GM23338 (cell line): Measurements from ENCODE around the gene PWP2. TPM values are rescaled to one million over a fixed set of nuclear protein-coding genes. Genes with fewer than 3 reads are reported as not detected.

Source experiments
- ATAC-seq: fragments of 200-7000 bp; cut with Tn5 transposase; 3 replicates; pipeline ENCODE4 v1.9.1; 2020
- DNase-seq: peaks from one replicate; pipeline ENCODE4 v3.0.0-alpha.2; 2015; ENCODE audit warnings: low spot score
- H2AFZ ChIP-seq: fragments of 200-600 bp; sonication (generic); 2 replicates; pipeline ENCODE4 v1.8.0; 2016; ENCODE audit warnings: antibody characterized with exemption, mild to moderate bottlenecking, moderate library complexity
- H3F3A ChIP-seq: fragments of 200-600 bp; sonication (generic); replicated peaks from 2 replicates; pipeline ENCODE4 v1.8.0; 2017; ENCODE audit warnings: antibody characterized with exemption, mixed run types, low read depth
- H3K27ac ChIP-seq: fragments of 200-600 bp; sonication (generic); 2 replicates; pipeline ENCODE4 v1.6.1; 2016; ENCODE audit warnings: low read depth
- H3K27me3 ChIP-seq: fragments of 200-600 bp; sonication (generic); 2 replicates; pipeline ENCODE4 v1.8.0; 2016; ENCODE audit warnings: mild to moderate bottlenecking, mixed run types, moderate library complexity; ENCODE audit not compliant: insufficient read depth
- H3K36me3 ChIP-seq: fragments of 200-600 bp; sonication (generic); 2 replicates; pipeline ENCODE4 v1.8.0; 2016; ENCODE audit warnings: mild to moderate bottlenecking; ENCODE audit not compliant: insufficient read depth
- H3K4me1 ChIP-seq: fragments of 200-600 bp; sonication (generic); 2 replicates; pipeline ENCODE4 v1.8.0; 2016; ENCODE audit warnings: mild to moderate bottlenecking, moderate library complexity; ENCODE audit not compliant: insufficient read depth
- H3K4me2 ChIP-seq: fragments of 200-600 bp; sonication (generic); 2 replicates; pipeline ENCODE4 v1.7.1; 2017; ENCODE audit warnings: mixed run types
- H3K4me3 ChIP-seq: fragments of 200-600 bp; sonication (generic); 2 replicates; pipeline ENCODE4 v1.6.1; 2016; ENCODE audit warnings: mixed run types
- H3K79me2 ChIP-seq: fragments of 200-600 bp; sonication (generic); replicated peaks from 2 replicates; pipeline ENCODE4 v1.8.0; 2017; ENCODE audit warnings: mild to moderate bottlenecking; ENCODE audit not compliant: insufficient read depth
- H3K9me2 ChIP-seq: fragments of 200-600 bp; sonication (generic); 2 replicates; pipeline ENCODE4 v1.8.0; 2017; ENCODE audit not compliant: insufficient read depth
- H4K20me1 ChIP-seq: fragments of 200-600 bp; sonication (generic); replicated peaks from 2 replicates; pipeline ENCODE4 v1.8.0; 2017; ENCODE audit warnings: mild to moderate bottlenecking; ENCODE audit not compliant: insufficient read depth
- H3K27ac Mint-ChIP-seq: 2 replicates; pipeline ENCODE4 v1.8.0; 2020; ENCODE audit warnings: inconsistent platforms, mild to moderate bottlenecking, moderate library complexity, mixed read lengths
- H3K27me3 Mint-ChIP-seq: 3 replicates; pipeline ENCODE4 v1.8.0; 2022; ENCODE audit warnings: low read depth, mild to moderate bottlenecking, moderate library complexity, mixed read lengths, inconsistent platforms; ENCODE audit not compliant: insufficient read depth, poor library complexity
- H3K36me3 Mint-ChIP-seq: 3 replicates; pipeline ENCODE4 v1.8.0; 2021; ENCODE audit warnings: low read depth, mild to moderate bottlenecking, inconsistent platforms, moderate library complexity, mixed read lengths
- H3K4me1 Mint-ChIP-seq: 3 replicates; pipeline ENCODE4 v1.8.0; 2020; ENCODE audit warnings: mild to moderate bottlenecking, inconsistent platforms, mixed read lengths
- H3K4me3 Mint-ChIP-seq: 3 replicates; pipeline ENCODE4 v1.8.0; 2021; ENCODE audit warnings: moderate library complexity, mild to moderate bottlenecking, inconsistent platforms, mixed read lengths
- H3K9me3 Mint-ChIP-seq: 3 replicates; pipeline ENCODE4 v1.8.0; 2020; ENCODE audit warnings: moderate library complexity, mild to moderate bottlenecking, inconsistent platforms, mixed read lengths
- CREB1 ChIP-seq: fragments of 250-450 bp; sonication (Bioruptor Pico); IDR thresholded peaks from 2 replicates; pipeline ENCODE4 v1.5.0; 2020; ENCODE audit warnings: low read depth, mild to moderate bottlenecking, moderate library complexity
- ETS1 ChIP-seq: IDR thresholded peaks from 2 replicates; pipeline ENCODE4 v1.6.1; 2016; ENCODE audit warnings: antibody characterized with exemption
- EZH2 ChIP-seq: fragments of 200-600 bp; sonication (generic); IDR thresholded peaks from one replicate; pipeline ENCODE4 v1.8.0; 2017; ENCODE audit warnings: antibody characterized with exemption, mild to moderate bottlenecking, low read depth; ENCODE audit not compliant: unreplicated experiment
- NANOG ChIP-seq: IDR thresholded peaks from 2 replicates; pipeline ENCODE4 v1.6.1; 2016; ENCODE audit warnings: antibody characterized with exemption, borderline replicate concordance
- POLR2AphosphoS5 ChIP-seq: IDR thresholded peaks from 2 replicates; pipeline ENCODE4 v1.6.1; 2016; ENCODE audit warnings: antibody characterized with exemption, low read depth
- STAT1 ChIP-seq: IDR thresholded peaks from one replicate; pipeline ENCODE4 v1.6.1; 2016; ENCODE audit warnings: antibody characterized with exemption; ENCODE audit not compliant: unreplicated experiment
- ZNF114 ChIP-seq: fragments of 250-450 bp; sonication (Bioruptor Pico); IDR thresholded peaks from 2 replicates; pipeline ENCODE4 v1.5.0; 2020; ENCODE audit warnings: mild to moderate bottlenecking, moderate library complexity
- ZNF462 ChIP-seq: fragments of 250-450 bp; sonication (Bioruptor Pico); IDR thresholded peaks from 2 replicates; pipeline ENCODE4 v1.5.0; 2020; ENCODE audit warnings: mild to moderate bottlenecking, moderate library complexity
- polyA plus RNA-seq: library from polyadenylated mRNA; unstranded; fragments of >200 nt; fragmentation: Nextera tagmentation; extraction: Ambion mirVana; gene quantifications from 2 replicates; pipeline ENCODE4 v1.2.1, GENCODE V29; 2016
- total RNA-seq: library from RNA; depleted of rRNA; stranded (reverse); fragments of >200 nt; shearing (Covaris generic); gene quantifications from 2 replicates; pipeline ENCODE4 v1.2.3, GENCODE V29; 2014
- TF ChIP-seq, protein P1 (sequence below), 2 experiments: fragments of 200-600 bp in 1 of 2; sonication (generic) in 1 of 2; conservative IDR thresholded peaks; 2 replicates each; pipeline versions ENCODE4 v1.5.1 to v1.6.1; 2016 to 2017; ENCODE audit warnings: antibody characterized with exemption in 2 of 2, low read depth in 2 of 2, mild to moderate bottlenecking in 2 of 2, moderate library complexity in 1 of 2
- TF ChIP-seq, protein P2 (sequence below): IDR thresholded peaks from one replicate; pipeline ENCODE4 v1.6.1; 2018; ENCODE audit warnings: antibody characterized with exemption; ENCODE audit not compliant: unreplicated experiment

Gene PWP2
- total and polyA plus RNA-seq, 2 experiments from 2014 or later = 18.2 to 59.2 TPM

- no peak for TF ChIP-seq NANOG
- TF ChIP-seq, protein P1, sequence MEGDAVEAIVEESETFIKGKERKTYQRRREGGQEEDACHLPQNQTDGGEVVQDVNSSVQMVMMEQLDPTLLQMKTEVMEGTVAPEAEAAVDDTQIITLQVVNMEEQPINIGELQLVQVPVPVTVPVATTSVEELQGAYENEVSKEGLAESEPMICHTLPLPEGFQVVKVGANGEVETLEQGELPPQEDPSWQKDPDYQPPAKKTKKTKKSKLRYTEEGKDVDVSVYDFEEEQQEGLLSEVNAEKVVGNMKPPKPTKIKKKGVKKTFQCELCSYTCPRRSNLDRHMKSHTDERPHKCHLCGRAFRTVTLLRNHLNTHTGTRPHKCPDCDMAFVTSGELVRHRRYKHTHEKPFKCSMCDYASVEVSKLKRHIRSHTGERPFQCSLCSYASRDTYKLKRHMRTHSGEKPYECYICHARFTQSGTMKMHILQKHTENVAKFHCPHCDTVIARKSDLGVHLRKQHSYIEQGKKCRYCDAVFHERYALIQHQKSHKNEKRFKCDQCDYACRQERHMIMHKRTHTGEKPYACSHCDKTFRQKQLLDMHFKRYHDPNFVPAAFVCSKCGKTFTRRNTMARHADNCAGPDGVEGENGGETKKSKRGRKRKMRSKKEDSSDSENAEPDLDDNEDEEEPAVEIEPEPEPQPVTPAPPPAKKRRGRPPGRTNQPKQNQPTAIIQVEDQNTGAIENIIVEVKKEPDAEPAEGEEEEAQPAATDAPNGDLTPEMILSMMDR (conservative IDR thresholded peaks at IDR 0.05; ENCODE audit: low read depth in 2 of 2) = no peak
Measured at GRCh38 chr21:44079446-44079845, 27.8 kb upstream of the PWP2 start (continued).

GRCh38 chr21:44079846-44080245 lies 27.4 kb upstream of the PWP2 start:
- no peaks in the 10 kb centered on the region for H3F3A ChIP-seq
- Mint-ChIP-seq H3K4me1 (peaks cover 13% of the 10 kb centered on the region), H3K4me3 (no peak overlapping the region), H3K27ac (no peak overlapping the region), H3K9me3 (no peaks in the 10 kb centered on the region), H3K36me3 (peaks cover 60% of the 10 kb centered on the region), H3K27me3 (peaks cover 4% of the 10 kb centered on the region)
- H3K36me3 ChIP-seq = peaks cover 24% of the 10 kb centered on the region; the same call in 1 of the 2 replicates
- no peak overlapping the region for H3K4me2 ChIP-seq
- H3K27ac ChIP-seq = no peak overlapping the region
- H2AFZ ChIP-seq = no peak overlapping the region
- H3K9me2 ChIP-seq = no peaks in the 10 kb centered on the region
- ATAC-seq = no peak
- no peak for DNase-seq
- no peaks in the 10 kb centered on the region for H3K27me3 ChIP-seq
- H3K4me1 ChIP-seq = peaks cover 4% of the 10 kb centered on the region; the same call in 1 of the 2 replicates
- no peak overlapping the region for H3K4me3 ChIP-seq
- H4K20me1 ChIP-seq = peaks cover 27% of the 10 kb centered on the region
- H3K79me2 ChIP-seq = no peaks in the 10 kb centered on the region
- TF ChIP-seq ZNF114 (CRISPR knock-in tag) (no peak), ETS1 (no peak), CREB1 (CRISPR knock-in tag) (no peak), NANOG (no peak), EZH2 (no peak), POLR2AphosphoS5 (no peak), ZNF462 (CRISPR knock-in tag) (no peak), STAT1 (no peak)
- TF ChIP-seq, protein P1 (conservative IDR thresholded peaks at IDR 0.05; ENCODE audit: low read depth in 2 of 2) = no peak
- TF ChIP-seq, protein P2, sequence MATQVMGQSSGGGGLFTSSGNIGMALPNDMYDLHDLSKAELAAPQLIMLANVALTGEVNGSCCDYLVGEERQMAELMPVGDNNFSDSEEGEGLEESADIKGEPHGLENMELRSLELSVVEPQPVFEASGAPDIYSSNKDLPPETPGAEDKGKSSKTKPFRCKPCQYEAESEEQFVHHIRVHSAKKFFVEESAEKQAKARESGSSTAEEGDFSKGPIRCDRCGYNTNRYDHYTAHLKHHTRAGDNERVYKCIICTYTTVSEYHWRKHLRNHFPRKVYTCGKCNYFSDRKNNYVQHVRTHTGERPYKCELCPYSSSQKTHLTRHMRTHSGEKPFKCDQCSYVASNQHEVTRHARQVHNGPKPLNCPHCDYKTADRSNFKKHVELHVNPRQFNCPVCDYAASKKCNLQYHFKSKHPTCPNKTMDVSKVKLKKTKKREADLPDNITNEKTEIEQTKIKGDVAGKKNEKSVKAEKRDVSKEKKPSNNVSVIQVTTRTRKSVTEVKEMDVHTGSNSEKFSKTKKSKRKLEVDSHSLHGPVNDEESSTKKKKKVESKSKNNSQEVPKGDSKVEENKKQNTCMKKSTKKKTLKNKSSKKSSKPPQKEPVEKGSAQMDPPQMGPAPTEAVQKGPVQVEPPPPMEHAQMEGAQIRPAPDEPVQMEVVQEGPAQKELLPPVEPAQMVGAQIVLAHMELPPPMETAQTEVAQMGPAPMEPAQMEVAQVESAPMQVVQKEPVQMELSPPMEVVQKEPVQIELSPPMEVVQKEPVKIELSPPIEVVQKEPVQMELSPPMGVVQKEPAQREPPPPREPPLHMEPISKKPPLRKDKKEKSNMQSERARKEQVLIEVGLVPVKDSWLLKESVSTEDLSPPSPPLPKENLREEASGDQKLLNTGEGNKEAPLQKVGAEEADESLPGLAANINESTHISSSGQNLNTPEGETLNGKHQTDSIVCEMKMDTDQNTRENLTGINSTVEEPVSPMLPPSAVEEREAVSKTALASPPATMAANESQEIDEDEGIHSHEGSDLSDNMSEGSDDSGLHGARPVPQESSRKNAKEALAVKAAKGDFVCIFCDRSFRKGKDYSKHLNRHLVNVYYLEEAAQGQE = no peak
